RWPE1 (cell line): ENCODE results near the gene CD34.

ENCODE experiments used
- CTCF ChIA-PET: fragments of 350-600 bp; sonication (Branson Sonifier 250); formaldehyde crosslinking; extraction: SDS; loops from one replicate; lab custom pipeline; 2021; lab: Yijun Ruan, JAX
- POLR2A ChIA-PET: fragments of 400-600 bp; formaldehyde crosslinking; extraction: SDS; loops from one replicate; lab custom pipeline; 2020; ENCODE audit warnings: antibody characterized with exemption; ENCODE audit not compliant: low non-redundant PET; lab: Yijun Ruan, JAX
- DNase-seq: peaks from one replicate; pipeline ENCODE4 v3.0.0; 2012; ENCODE audit warnings: low spot score
- H3K27ac ChIP-seq: fragments of 450-650 bp; 2 replicates; pipeline ENCODE4 v1.5.1; 2017
- CTCF ChIP-seq: fragments of 450-650 bp; conservative IDR thresholded peaks from 2 replicates; pipeline ENCODE4 v1.5.1; 2017; ENCODE audit warnings: low read depth, mild to moderate bottlenecking

The CD34 gene

GRCh38 chr1:207903767-207904166 is 7.2 kb downstream of the CD34 start:
- ChIA-PET POLR2A (no interaction called here), CTCF (interaction anchor here (0.7 to 1.0 kb wide), 2 partner anchors 19 to 65 kb away, joined by 4 to 5 read pairs; no protein-coding TSS in a partner anchor)
- peak; percentile 29 for DNase-seq
- no peak overlapping the region for H3K27ac ChIP-seq
- TF ChIP-seq CTCF, result no peak

GRCh38 chr1:207903053-207903452 is 7.9 kb downstream of the CD34 start:
- POLR2A ChIA-PET, result no interaction called here
- DNase-seq, result no peak
- TF ChIP-seq CTCF, result no peak
- no peak overlapping the region for H3K27ac ChIP-seq
- CTCF ChIA-PET, result interaction anchor here (0.7 kb wide), 1 partner anchor 64 kb away, joined by 4 read pairs; no protein-coding TSS in a partner anchor

- ChIA-PET POLR2A (no interaction called here), CTCF (no interaction called here)
- no peak overlapping the region for H3K27ac ChIP-seq
- DNase-seq, result no peak
- TF ChIP-seq CTCF, result no peak
Measured at GRCh38 chr1:207902566-207902965, 8.4 kb downstream of the CD34 start.

- no peak for TF ChIP-seq CTCF
- DNase-seq, result no peak
- POLR2A ChIA-PET, result no interaction called here
- H3K27ac ChIP-seq, result no peak overlapping the region
- CTCF ChIA-PET, result no interaction called here
Measured at GRCh38 chr1:207901041-207901653, 9.8 kb downstream of the CD34 start.

- ChIA-PET POLR2A (no interaction called here), CTCF (interaction anchor here (1.0 kb wide), 1 partner anchor 13 kb away, joined by 3 read pairs; no protein-coding TSS in a partner anchor)
- no peak for DNase-seq
- TF ChIP-seq CTCF, result no peak
- no peak overlapping the region for H3K27ac ChIP-seq
Measured at GRCh38 chr1:207898836-207899235, 12.1 kb downstream of the CD34 start.

- CTCF ChIA-PET, result interaction anchor here (1.0 kb wide), 1 partner anchor 13 kb away, joined by 3 read pairs; the partner anchor contains the start of gene CD34
- DNase-seq, result no peak
- POLR2A ChIA-PET, result no interaction called here
- no peak for TF ChIP-seq CTCF
- H3K27ac ChIP-seq, result no peak overlapping the region
Measured at GRCh38 chr1:207898260-207898659, 12.7 kb downstream of the CD34 start.
